GM19328 (cell line): ENCODE measurements around the gene SEZ6.

Experiments
- ATAC-seq: cut with Tn5 transposase; IDR thresholded peaks from one replicate; pipeline ENCODE4 v1.9.1; 2021; ENCODE audit warnings: mild to moderate bottlenecking, moderate library complexity; ENCODE audit not compliant: unreplicated experiment

The SEZ6 gene

GRCh38 chr17:29005936-29006511 lies at the start of gene SEZ6:
SEZ6 (minus strand) TSS chr17:29006033; CDS start chr17:29005869, 164 bp downstream.
- no peak for ATAC-seq

- ATAC-seq = no peak
Measured at GRCh38 chr17:29054835-29055234, 49.0 kb upstream of the SEZ6 start.

GRCh38 chr17:29051731-29052130 lies 45.9 kb upstream of the SEZ6 start:
- ATAC-seq = no peak

- no peak for ATAC-seq
Measured at GRCh38 chr17:29051194-29051593, 45.4 kb upstream of the SEZ6 start.

- no peak for ATAC-seq
Measured at GRCh38 chr17:29050176-29050575, 44.3 kb upstream of the SEZ6 start.

- ATAC-seq = no peak
Measured at GRCh38 chr17:29049541-29050145, 43.8 kb upstream of the SEZ6 start.

GRCh38 chr17:29048440-29049368 lies 42.9 kb upstream of the SEZ6 start:
- no peak for ATAC-seq

GRCh38 chr17:29046473-29046839 lies 40.6 kb upstream of the SEZ6 start:
- ATAC-seq = no peak

GRCh38 chr17:29045734-29046472 lies 40.1 kb upstream of the SEZ6 start:
- ATAC-seq = no peak

GRCh38 chr17:29045026-29045425 lies 39.2 kb upstream of the SEZ6 start:
- no peak for ATAC-seq

GRCh38 chr17:29043539-29044145 lies 37.8 kb upstream of the SEZ6 start:
- no peak for ATAC-seq

GRCh38 chr17:29042679-29043538 lies 37.1 kb upstream of the SEZ6 start, which contains the start of gene PIPOX:
PIPOX (plus strand) TSS chr17:29043141; CDS start chr17:29043226, 85 bp downstream.
- ATAC-seq = no peak

- no peak for ATAC-seq
Measured at GRCh38 chr17:29042026-29042678, 36.3 kb upstream of the SEZ6 start.

GRCh38 chr17:29041571-29041970 lies 35.7 kb upstream of the SEZ6 start:
- no peak for ATAC-seq

GRCh38 chr17:29041091-29041490 lies 35.3 kb upstream of the SEZ6 start:
- no peak for ATAC-seq

- no peak for ATAC-seq
Measured at GRCh38 chr17:29039764-29040598, 34.1 kb upstream of the SEZ6 start.

- ATAC-seq = no peak
Measured at GRCh38 chr17:29038085-29038795, 32.4 kb upstream of the SEZ6 start.

- no peak for ATAC-seq
Measured at GRCh38 chr17:29037739-29038084, 31.9 kb upstream of the SEZ6 start.
